PC-9 (cell line): ENCODE data around the gene SIGMAR1. TPM values are rescaled to one million over a fixed set of nuclear protein-coding genes. Genes with fewer than 3 reads are reported as not detected.

Source experiments
- BruUV-seq: library from RNA; stranded (reverse); fragments of 400-500 nt; replicated peaks from 2 replicates; lab custom pipeline; 2021; lab: Mats Ljungman, UMichigan
- CTCF ChIA-PET: fragments of 300-600 bp; sonication (Branson Sonifier 250); formaldehyde crosslinking; loops from one replicate; lab custom pipeline; 2022; ENCODE audit warnings: antibody characterized with exemption; lab: Charles Lee
- POLR2A ChIA-PET: fragments of 300-600 bp; sonication (Branson Sonifier 250); formaldehyde crosslinking; loops from one replicate; lab custom pipeline; 2022; ENCODE audit warnings: antibody characterized with exemption; ENCODE audit not compliant: unreplicated experiment; lab: Charles Lee
- DNase-seq, 2 experiments: peaks; one replicate each; pipeline versions ENCODE4 v3.0.0 to v3.0.0-alpha.2; 2015 to 2022; ENCODE audit warnings: mixed read lengths in 1 of 2
- H2AFZ ChIP-seq: fragments of 200-600 bp; sonication (generic); 2 replicates; pipeline ENCODE4 v1.8.1; 2017; ENCODE audit warnings: antibody characterized with exemption
- H3F3A ChIP-seq: fragments of 200-600 bp; sonication (generic); 2 replicates; pipeline ENCODE4 v1.8.1; 2017; ENCODE audit warnings: antibody characterized with exemption, mild to moderate bottlenecking, low read depth; ENCODE audit not compliant: insufficient read depth
- H3K27ac ChIP-seq: fragments of 200-600 bp; sonication (generic); 2 replicates; pipeline ENCODE4 v1.6.1; 2016; ENCODE audit warnings: mixed run types
- H3K27me3 ChIP-seq: fragments of 200-600 bp; sonication (generic); 2 replicates; pipeline ENCODE4 v1.6.1; 2016; ENCODE audit warnings: low read depth, mixed run types; ENCODE audit not compliant: insufficient read depth
- H3K36me3 ChIP-seq: fragments of 200-600 bp; sonication (generic); 2 replicates; pipeline ENCODE4 v1.6.1; 2016; ENCODE audit warnings: low read depth, mixed run types
- H3K4me1 ChIP-seq: fragments of 200-600 bp; sonication (generic); replicated peaks from 2 replicates; pipeline ENCODE4 v1.6.1; 2016; ENCODE audit warnings: mixed run types; ENCODE audit not compliant: insufficient read depth
- H3K4me2 ChIP-seq: fragments of 200-600 bp; sonication (generic); 2 replicates; pipeline ENCODE4 v1.6.1; 2017; ENCODE audit warnings: mixed run types
- H3K4me3 ChIP-seq: fragments of 200-600 bp; sonication (generic); 2 replicates; pipeline ENCODE4 v1.6.1; 2016; ENCODE audit warnings: mixed run types
- H3K79me2 ChIP-seq: fragments of 200-600 bp; sonication (generic); 2 replicates; pipeline ENCODE4 v1.6.1; 2017; ENCODE audit warnings: low read depth, mixed run types
- H3K9me2 ChIP-seq: fragments of 200-600 bp; sonication (generic); 2 replicates; pipeline ENCODE4 v1.8.1; 2017; ENCODE audit warnings: mild to moderate bottlenecking; ENCODE audit not compliant: insufficient read depth
- H3K9me3 ChIP-seq: fragments of 200-600 bp; sonication (generic); 2 replicates; pipeline ENCODE4 v1.8.1; 2016; ENCODE audit warnings: low read depth; ENCODE audit not compliant: insufficient read depth
- H4K20me1 ChIP-seq: fragments of 200-600 bp; sonication (generic); 2 replicates; pipeline ENCODE4 v1.8.1; 2017; ENCODE audit not compliant: insufficient read depth
- CTCF ChIP-seq: fragments of 200-600 bp; sonication (generic); conservative IDR thresholded peaks from 2 replicates; pipeline ENCODE4 v1.6.1; 2017; ENCODE audit warnings: mixed run types, antibody characterized with exemption, mild to moderate bottlenecking, moderate library complexity
- EZH2 ChIP-seq: fragments of 200-600 bp; sonication (generic); IDR thresholded peaks from 2 replicates; pipeline ENCODE4 v1.8.0; 2017; ENCODE audit warnings: antibody characterized with exemption, low read depth
- intact Hi-C: fragments of 100-400 bp; cut with micrococcal nuclease; formaldehyde crosslinking; loops from one replicate; pipeline ENCODE4 v1.10.0; 2022; ENCODE audit not compliant: unreplicated experiment
- total RNA-seq: library from RNA; stranded (reverse); gene quantifications from 2 replicates; pipeline ENCODE4 v1.2.3, GENCODE V29; 2021

SIGMAR1 gene
- total RNA-seq, 1 experiment from 2014 or later, result 57.9 TPM

- Histone ChIP-seq H3K9me2 (no peaks in the 10 kb centered on the region), H3K4me3 (no peak overlapping the region), H3F3A (no peaks in the 10 kb centered on the region), H4K20me1 (no peaks in the 10 kb centered on the region), H3K4me2 (no peak overlapping the region), H2AFZ (no peak overlapping the region), H3K36me3 (no peaks in the 10 kb centered on the region), H3K27me3 (no peaks in the 10 kb centered on the region), H3K79me2 (no peaks in the 10 kb centered on the region), H3K4me1 (no peaks in the 10 kb centered on the region), H3K27ac (no peak overlapping the region), H3K9me3 (no peaks in the 10 kb centered on the region)
- BruUV-seq, result no TSS peak
- POLR2A ChIA-PET, result no interaction called here
- DNase-seq, result no peak
- CTCF ChIA-PET, result no interaction called here
- intact Hi-C loops, result no loop called here
- TF ChIP-seq CTCF, result no peak
- TF ChIP-seq EZH2, result no peak
These were observed 38.3 kb upstream of the SIGMAR1 start for GRCh38 chr9:34675869-34676268.

GRCh38 chr9:34675048-34675714, 37.6 kb upstream of the SIGMAR1 start:
- no peaks in the 10 kb centered on the region for H3K9me3 ChIP-seq
- no peaks in the 10 kb centered on the region for H3K79me2 ChIP-seq
- ChIA-PET POLR2A (no interaction called here), CTCF (no interaction called here)
- no peak overlapping the region for H3K27ac ChIP-seq
- no peak for TF ChIP-seq EZH2
- peak; percentile 64 for TF ChIP-seq CTCF
- peak in 1 of 2 experiments; percentile 16 for DNase-seq
- H3F3A ChIP-seq, result no peaks in the 10 kb centered on the region
- intact Hi-C loops, result no loop called here
- H3K4me2 ChIP-seq, result no peak overlapping the region
- no peaks in the 10 kb centered on the region for H4K20me1 ChIP-seq
- BruUV-seq, result no TSS peak
- no peaks in the 10 kb centered on the region for H3K4me1 ChIP-seq
- no peaks in the 10 kb centered on the region for H3K36me3 ChIP-seq
- H3K27me3 ChIP-seq, result no peaks in the 10 kb centered on the region
- no peaks in the 10 kb centered on the region for H3K9me2 ChIP-seq
- no peak overlapping the region for H3K4me3 ChIP-seq
- no peak overlapping the region for H2AFZ ChIP-seq

- Histone ChIP-seq H3K27ac (no peak overlapping the region), H3K4me1 (no peaks in the 10 kb centered on the region), H3K79me2 (no peaks in the 10 kb centered on the region), H2AFZ (no peak overlapping the region), H3K9me2 (no peaks in the 10 kb centered on the region), H3K36me3 (no peaks in the 10 kb centered on the region), H3K27me3 (no peaks in the 10 kb centered on the region), H3K9me3 (no peaks in the 10 kb centered on the region), H3K4me2 (no peak overlapping the region), H3F3A (no peaks in the 10 kb centered on the region), H4K20me1 (no peaks in the 10 kb centered on the region), H3K4me3 (no peak overlapping the region)
- POLR2A ChIA-PET, result no interaction called here
- BruUV-seq, result no TSS peak
- intact Hi-C loops, result no loop called here
- no peak for DNase-seq
- TF ChIP-seq CTCF (no peak), EZH2 (no peak)
- CTCF ChIA-PET, result no interaction called here
These were observed 36.9 kb upstream of the SIGMAR1 start for GRCh38 chr9:34674440-34674839.
